HG03095 (cell line): ENCODE measurements around the gene PRPF40A.

ENCODE experiments used
- ATAC-seq: cut with Tn5 transposase; IDR thresholded peaks from one replicate; pipeline ENCODE4 v1.9.1; 2021; ENCODE audit warnings: moderate library complexity; ENCODE audit not compliant: unreplicated experiment

The PRPF40A gene

GRCh38 chr2:152718076-152718908 is 1.0 kb upstream of the PRPF40A start, which contains the start of gene ARL6IP6:
Gene ARL6IP6 (plus strand): TSS chr2:152718620. CDS start chr2:152718625, 5 bp downstream.
- peak; percentile 67 for ATAC-seq

DNA sequence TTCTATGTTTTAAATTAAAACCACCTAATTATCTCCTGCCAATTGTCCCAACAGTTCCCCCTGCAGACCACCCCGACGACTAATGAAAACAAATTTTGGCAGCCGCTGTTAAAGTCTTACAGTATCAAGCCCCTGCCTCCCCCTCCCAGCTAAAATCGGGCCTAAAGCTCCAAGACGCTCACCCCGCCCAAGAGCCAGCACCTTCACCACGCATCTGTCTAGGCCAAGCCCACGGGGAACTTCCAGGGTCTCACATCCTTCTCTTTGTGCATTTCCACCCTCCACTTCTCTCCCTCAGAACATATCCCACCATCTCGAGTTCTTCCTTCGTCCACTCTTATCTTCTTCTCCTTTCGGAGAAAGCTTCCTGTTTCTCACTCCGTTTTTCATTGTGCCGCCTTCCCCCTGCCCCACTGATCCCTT is 445 bp downstream of the PRPF40A start:
- no peak for ATAC-seq

GRCh38 chr2:152715854-152716428 is 1.3 kb downstream of the PRPF40A start:
- no peak for ATAC-seq

DNA sequence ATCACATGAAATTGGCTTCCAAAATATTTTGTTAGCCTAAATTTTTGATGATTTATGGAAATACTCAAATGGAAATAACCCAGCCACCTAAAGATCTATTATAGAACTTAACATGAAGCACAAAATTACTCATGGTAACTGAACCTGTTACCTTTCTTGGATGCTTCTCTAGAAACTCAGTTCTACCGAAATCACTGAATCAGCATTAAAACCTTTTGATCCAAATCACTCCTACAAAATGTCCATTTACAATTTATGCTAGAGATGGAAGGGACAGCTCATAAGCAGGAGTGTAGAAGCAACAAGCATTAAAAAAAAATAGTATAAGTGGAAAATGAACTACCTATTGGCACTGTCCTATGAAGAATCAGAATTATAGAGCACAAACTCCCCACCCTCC is 2.1 kb downstream of the PRPF40A start:
- ATAC-seq: no peak

- no peak for ATAC-seq
Observed at GRCh38 chr2:152710713-152711112, 6.5 kb downstream of the PRPF40A start.

DNA sequence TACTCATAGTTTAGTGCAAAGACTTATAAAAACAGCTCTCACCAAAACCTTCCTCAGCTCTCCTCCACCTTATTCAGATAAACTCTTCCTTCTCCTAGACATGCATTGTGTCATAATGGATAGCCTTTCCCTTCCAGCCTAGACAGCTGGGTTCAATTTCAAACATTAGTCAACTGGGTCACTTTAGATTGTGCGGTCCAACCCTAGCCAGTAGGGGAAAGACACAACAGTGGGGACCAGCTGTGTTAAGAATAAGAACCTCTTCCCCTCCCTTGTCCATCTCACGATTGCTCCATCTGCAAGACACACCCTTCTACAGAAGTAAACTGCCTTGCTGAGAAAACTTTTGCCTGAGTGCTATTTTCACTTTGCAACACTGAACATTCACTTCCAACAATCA is 8.5 kb downstream of the PRPF40A start:
- no peak for ATAC-seq

DNA sequence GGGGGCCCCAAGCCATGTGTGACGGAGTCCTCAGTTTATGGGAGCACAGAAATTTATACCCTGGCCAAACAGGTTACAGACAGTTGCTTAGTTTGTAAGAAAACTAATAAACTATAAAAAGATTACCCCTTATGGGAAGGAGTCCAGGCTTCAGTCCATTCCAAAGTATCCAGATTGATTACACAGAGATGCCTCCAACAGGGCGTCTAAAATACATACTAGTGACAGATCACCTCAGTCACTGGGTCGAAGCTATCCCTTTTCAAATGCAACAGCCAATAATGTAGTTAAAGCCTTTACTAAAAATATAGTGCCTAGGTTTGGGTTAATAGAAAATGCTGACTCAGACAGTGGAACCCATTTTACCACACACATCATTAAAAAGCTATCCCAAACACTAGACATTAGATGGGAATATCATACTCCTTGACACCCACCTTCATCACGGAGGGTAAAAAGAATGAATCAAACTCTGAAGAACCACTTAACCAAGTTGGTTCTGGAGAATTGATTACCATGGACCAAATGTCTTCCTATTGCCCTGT is 10.7 kb downstream of the PRPF40A start:
- no peak for ATAC-seq

DNA sequence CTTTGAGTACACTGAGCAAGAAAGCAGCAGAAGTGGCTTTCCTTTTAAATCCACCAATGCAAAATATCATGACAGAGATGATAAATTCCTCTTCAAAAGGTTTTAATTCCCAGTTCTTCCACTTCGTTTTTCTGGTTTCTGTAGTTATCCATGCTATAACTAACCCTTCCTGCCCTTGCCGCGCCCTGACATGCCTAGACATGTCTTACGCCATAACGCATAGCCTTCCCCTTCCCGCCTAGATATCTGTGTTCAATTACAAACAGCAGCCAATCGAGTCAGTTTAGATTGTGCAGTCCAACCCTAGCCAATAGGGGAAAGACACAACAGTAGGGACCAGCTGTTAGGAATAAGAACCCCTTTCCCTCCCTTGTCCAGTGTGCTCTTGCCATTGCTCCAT is 16.1 kb downstream of the PRPF40A start:
- no peak for ATAC-seq

DNA sequence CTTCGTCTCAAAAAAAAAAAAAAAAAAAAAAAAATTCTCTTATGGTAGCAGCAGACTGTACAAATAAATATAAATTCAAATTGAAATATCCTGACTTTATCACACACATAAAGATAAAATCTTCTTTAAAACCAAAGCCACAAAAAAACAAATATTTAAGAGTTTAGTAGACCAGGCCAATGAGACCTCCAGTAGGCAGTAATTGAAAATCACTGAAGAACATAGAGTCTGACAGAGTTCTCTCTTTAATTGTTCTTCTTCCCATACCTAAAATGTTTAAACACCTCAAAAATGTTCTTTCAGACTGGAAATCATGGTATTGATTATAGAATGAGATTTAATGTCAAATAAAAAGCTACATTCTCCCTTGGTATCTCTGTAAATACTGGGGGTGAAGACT is 20.8 kb downstream of the PRPF40A start:
- ATAC-seq: no peak

DNA sequence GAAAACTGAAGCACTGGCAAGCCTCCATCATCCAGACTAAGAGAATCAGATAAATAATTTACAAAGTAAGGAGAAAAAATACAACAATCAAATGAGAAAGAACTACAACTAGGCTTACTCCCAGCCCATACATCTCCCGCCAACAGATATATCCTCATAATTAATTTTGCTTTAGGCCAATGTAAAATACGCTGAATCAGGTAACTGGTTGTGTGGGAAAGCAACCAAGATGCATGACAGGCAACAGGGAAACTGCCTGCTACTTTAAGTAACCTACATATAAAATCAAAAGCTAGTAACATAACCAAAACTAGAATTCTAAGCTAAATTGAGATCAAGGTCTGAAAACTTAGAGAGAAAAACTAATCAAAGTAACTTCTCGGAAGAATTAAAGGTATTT is 21.5 kb downstream of the PRPF40A start:
- no peak for ATAC-seq

GRCh38 chr2:152694161-152694661 is 23.1 kb downstream of the PRPF40A start:
- ATAC-seq: peak; percentile 47

- peak; percentile 93 for ATAC-seq
Observed at GRCh38 chr2:152693033-152693432, 24.2 kb downstream of the PRPF40A start.

GRCh38 chr2:152686321-152686720 is 30.9 kb downstream of the PRPF40A start:
- ATAC-seq: no peak

DNA sequence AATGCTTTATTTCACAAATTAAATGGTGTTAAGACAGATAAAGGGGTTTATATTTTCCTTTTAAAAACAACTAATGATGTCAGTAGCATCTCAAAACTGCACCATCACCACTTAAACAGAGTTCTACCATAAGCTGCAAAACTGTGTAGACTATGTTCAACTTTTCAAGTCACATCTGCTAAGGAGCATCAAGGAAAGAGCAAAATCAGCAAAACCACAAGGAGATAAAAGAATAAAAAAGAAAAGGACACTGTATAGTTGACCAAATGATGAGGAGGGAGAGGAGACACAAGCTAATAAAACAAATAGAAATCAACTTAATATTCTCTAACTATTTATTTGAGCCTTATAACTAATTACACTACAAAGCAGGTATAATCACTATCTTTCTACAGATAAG is 33.9 kb downstream of the PRPF40A start:
- ATAC-seq: no peak

DNA sequence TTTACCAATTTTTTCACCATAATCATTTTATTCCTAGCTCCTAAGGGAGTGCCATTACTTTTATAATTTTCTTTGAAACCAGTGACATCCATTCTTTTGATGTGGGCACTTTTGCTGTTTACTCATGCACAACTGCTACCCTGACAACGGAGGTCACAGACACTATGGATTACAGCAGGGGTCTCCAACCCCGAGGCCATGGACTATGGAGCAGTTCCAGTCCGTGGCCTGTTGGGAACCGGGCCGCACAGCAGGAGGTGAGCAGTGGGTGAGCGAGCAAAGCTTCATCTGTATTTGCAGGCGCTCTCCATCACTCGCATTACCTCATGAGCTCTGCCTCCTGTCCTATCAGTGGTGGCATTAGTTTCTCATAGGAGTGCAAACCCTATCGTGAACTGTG is 34.6 kb downstream of the PRPF40A start:
- ATAC-seq: no peak

DNA sequence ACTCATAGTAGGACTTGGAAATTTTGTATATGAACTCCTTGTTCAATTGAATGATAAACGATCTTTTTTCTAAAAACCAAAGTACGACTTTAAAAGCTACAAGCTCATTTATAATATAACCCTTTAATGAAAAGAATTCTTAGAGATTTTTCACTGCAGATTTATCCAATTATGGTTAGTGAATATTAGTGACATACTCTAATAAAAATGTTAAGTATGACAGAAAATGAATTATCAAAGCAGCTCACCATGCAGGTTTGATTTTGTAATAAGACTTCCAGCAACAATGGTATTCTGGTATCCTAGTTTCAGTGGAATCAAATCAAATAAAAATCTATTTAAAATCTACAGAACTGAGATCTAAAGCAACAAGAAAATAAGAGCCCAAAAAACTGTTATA is 38.5 kb downstream of the PRPF40A start:
- no peak for ATAC-seq

- no peak for ATAC-seq
Observed at GRCh38 chr2:152676461-152676860, 40.8 kb downstream of the PRPF40A start.

DNA sequence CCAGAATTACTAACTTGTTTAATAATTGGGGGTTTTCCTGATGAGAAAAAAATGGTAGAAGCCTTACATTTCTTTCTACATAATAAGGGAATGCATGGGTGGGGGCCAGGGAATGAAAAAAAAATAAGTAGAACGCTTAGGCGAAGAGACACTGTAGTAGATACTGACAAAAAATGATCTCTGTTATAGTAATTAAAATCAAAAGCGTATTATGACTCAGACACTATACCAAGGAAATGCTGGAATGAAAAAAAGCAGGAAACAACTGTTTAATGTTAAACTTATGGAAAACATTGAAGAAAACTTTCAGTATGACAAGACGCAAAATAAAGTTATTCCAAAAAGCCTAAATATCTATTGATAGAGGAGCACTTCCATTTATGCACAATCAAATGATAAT is 42.9 kb downstream of the PRPF40A start:
- ATAC-seq: no peak

DNA sequence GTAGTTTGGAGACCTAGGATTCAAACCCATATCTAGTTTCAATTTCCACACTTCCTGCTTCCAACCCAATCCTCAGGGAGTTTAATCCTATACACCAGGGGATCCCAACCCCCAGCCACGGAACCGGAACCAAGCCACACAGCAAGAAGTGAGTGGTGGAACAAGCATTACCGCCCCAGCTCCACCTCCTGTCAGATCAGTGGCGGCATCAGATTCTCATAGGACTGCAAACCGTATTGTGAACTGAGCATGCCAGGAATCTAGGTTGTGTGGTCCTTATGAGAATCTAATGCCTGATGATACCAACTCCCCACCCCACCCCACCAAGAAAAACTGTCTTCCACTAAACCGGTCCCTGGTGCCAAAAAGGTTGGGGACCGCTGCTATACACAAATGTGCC is 52.5 kb downstream of the PRPF40A start:
- ATAC-seq: no peak

GRCh38 chr2:152661076-152661475 is 56.2 kb downstream of the PRPF40A start:
- ATAC-seq: no peak

DNA sequence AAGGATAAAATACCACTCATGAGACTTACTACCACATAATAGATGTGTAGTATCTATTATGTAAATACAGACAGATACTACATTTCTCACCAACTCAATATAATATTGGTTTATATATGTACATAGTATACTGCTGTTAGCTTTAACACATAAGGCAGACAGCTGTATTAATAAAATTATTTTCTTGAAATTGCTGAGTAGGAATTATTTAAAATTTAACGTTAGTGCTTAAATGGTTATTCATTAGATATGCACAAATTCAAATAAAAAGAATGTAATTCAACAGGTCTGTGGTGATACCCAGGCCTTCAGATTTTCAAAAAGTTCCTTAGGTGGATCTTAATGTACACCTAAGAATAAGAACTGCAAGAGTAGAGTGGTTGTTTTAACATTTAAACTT is 59.0 kb downstream of the PRPF40A start:
- no peak for ATAC-seq

GRCh38 chr2:152657043-152657442 is 60.2 kb downstream of the PRPF40A start:
- peak; percentile 68 for ATAC-seq
